GM18507 (cell line): ENCODE results near the gene FCGBP.
"Not testable (repeated sequence)": the region's sequence is repeated elsewhere in the genome, so short reads cannot be mapped to it uniquely, and the experiment has no call there.

Experiments
- DNase-seq: peaks from one replicate; pipeline ENCODE4 v3.0.0; 2011; ENCODE audit warnings: low read depth; ENCODE audit not compliant: insufficient read length; ENCODE audit errors: extremely low spot score
- FAIRE-seq: peaks from 2 replicates; lab custom pipeline; 2011; peaks lifted over from hg19 to GRCh38; lab: Jason Lieb, UNC

FCGBP gene

GRCh38 chr19:39924952-39925351 is 9.5 kb downstream of the FCGBP start:
- no peak for DNase-seq
- no peak for FAIRE-seq

- DNase-seq: no peak
- no peak for FAIRE-seq
Observed at GRCh38 chr19:39924389-39924788, 10.0 kb downstream of the FCGBP start.

GRCh38 chr19:39923862-39924261 is 10.6 kb downstream of the FCGBP start:
- no peak for DNase-seq
- FAIRE-seq: no peak

- no peak for FAIRE-seq
- DNase-seq: no peak
Observed at GRCh38 chr19:39919976-39920375, 14.5 kb downstream of the FCGBP start.

- no peak for FAIRE-seq
- DNase-seq: no peak
Observed at GRCh38 chr19:39918183-39918651, 16.2 kb downstream of the FCGBP start.

GRCh38 chr19:39917561-39918182 is 16.8 kb downstream of the FCGBP start:
- no peak for DNase-seq
- FAIRE-seq: no peak

- FAIRE-seq (no peak), DNase-seq (no peak)
Observed at GRCh38 chr19:39916851-39917396, 17.5 kb downstream of the FCGBP start.

- FAIRE-seq (no peak), DNase-seq (no peak)
Observed at GRCh38 chr19:39916236-39916635, 18.2 kb downstream of the FCGBP start.

GRCh38 chr19:39915848-39916215 is 18.6 kb downstream of the FCGBP start:
- FAIRE-seq: no peak
- DNase-seq: no peak

GRCh38 chr19:39915101-39915847 is 19.2 kb downstream of the FCGBP start:
- FAIRE-seq: no peak
- no peak for DNase-seq

- FAIRE-seq (no peak), DNase-seq (no peak)
Observed at GRCh38 chr19:39913682-39914333, 20.6 kb downstream of the FCGBP start.

- FAIRE-seq (no peak), DNase-seq (no peak)
Observed at GRCh38 chr19:39908803-39909202, 25.6 kb downstream of the FCGBP start.

GRCh38 chr19:39906820-39907611 is 27.4 kb downstream of the FCGBP start:
- FAIRE-seq: no peak
- DNase-seq: no peak

GRCh38 chr19:39906283-39906682 is 28.2 kb downstream of the FCGBP start:
- DNase-seq: no peak
- FAIRE-seq: no peak

- not testable (repeated sequence) for DNase-seq, FAIRE-seq
Observed at GRCh38 chr19:39903486-39904091, 30.8 kb downstream of the FCGBP start.

GRCh38 chr19:39902326-39902725 is 32.1 kb downstream of the FCGBP start:
- FAIRE-seq, DNase-seq: not testable (repeated sequence)

GRCh38 chr19:39901681-39902080 is 32.8 kb downstream of the FCGBP start:
- FAIRE-seq: not testable (repeated sequence)

GRCh38 chr19:39898858-39899257 is 35.6 kb downstream of the FCGBP start:
- not testable (repeated sequence) for DNase-seq, FAIRE-seq

More at GRCh38 chr19:39901681-39902080, 32.8 kb downstream of the FCGBP start:
- DNase-seq: not testable (repeated sequence)
